IMR-90 (cell line): Measurements from ENCODE around the gene DHRS12. TPM values are rescaled to one million over a fixed set of nuclear protein-coding genes. Genes with fewer than 3 reads are reported as not detected.

ENCODE experiments used
- ATAC-seq: fragments of 200-7000 bp; cut with Tn5 transposase; 2 replicates; pipeline ENCODE4 v1.9.1; 2020; ENCODE audit warnings: low read depth, mild to moderate bottlenecking, moderate library complexity
- BruUV-seq: library from RNA; stranded (reverse); fragments of 400-500 nt; replicated peaks from 2 replicates; lab custom pipeline; 2021; lab: Mats Ljungman, UMichigan
- CTCF ChIA-PET: fragments of 300-600 bp; formaldehyde crosslinking; extraction: SDS; loops from one replicate; lab custom pipeline; 2021; ENCODE audit warnings: antibody characterized with exemption; lab: Yijun Ruan, JAX
- POLR2A ChIA-PET: fragments of 300-600 bp; sonication (Branson Sonifier 250); formaldehyde crosslinking; loops from one replicate; lab custom pipeline; 2022; ENCODE audit warnings: antibody characterized with exemption; ENCODE audit not compliant: unreplicated experiment; lab: Charles Lee
- DNase-seq: peaks from one replicate; pipeline ENCODE4 v3.0.0; 2013
- H2AFZ ChIP-seq: replicated peaks from 2 replicates; pipeline ENCODE3; 2013; ENCODE audit warnings: low read length, mild to moderate bottlenecking; ENCODE audit not compliant: poor library complexity
- H2AK5ac ChIP-seq: 2 replicates; pipeline ENCODE4 v1.6.1; 2013; ENCODE audit warnings: low read depth, low read length, inconsistent platforms
- H2AK9ac ChIP-seq: replicated peaks from 2 replicates; pipeline ENCODE3; 2013; ENCODE audit warnings: mild to moderate bottlenecking, low read depth, low read length, moderate library complexity; ENCODE audit not compliant: poor library complexity
- H2BK120ac ChIP-seq: 2 replicates; pipeline ENCODE4 v1.6.1; 2013; ENCODE audit warnings: low read depth, low read length, inconsistent platforms
- H2BK15ac ChIP-seq: 3 replicates; pipeline ENCODE4 v1.6.1; 2013; ENCODE audit warnings: low read depth, low read length, inconsistent platforms
- H2BK20ac ChIP-seq: 2 replicates; pipeline ENCODE4 v1.6.1; 2013; ENCODE audit warnings: low read depth, mild to moderate bottlenecking, inconsistent platforms, low read length, moderate library complexity
- H2BK5ac ChIP-seq: 2 replicates; pipeline ENCODE4 v1.6.1; 2013; ENCODE audit warnings: mild to moderate bottlenecking, low read depth, low read length, inconsistent platforms; ENCODE audit not compliant: poor library complexity, severe bottlenecking
- H3K14ac ChIP-seq: replicated peaks from 2 replicates; pipeline ENCODE4 v1.6.1; 2013; ENCODE audit warnings: low read depth, low read length, inconsistent platforms
- H3K18ac ChIP-seq: 2 replicates; pipeline ENCODE4 v1.6.1; 2013; ENCODE audit warnings: low read depth, low read length, control low read depth
- H3K23ac ChIP-seq: 2 replicates; pipeline ENCODE4 v1.6.1; 2013; ENCODE audit warnings: low read depth, low read length, inconsistent platforms
- H3K27ac ChIP-seq: 2 replicates; pipeline ENCODE4 v1.5.1; 2013; ENCODE audit warnings: mild to moderate bottlenecking, control low read depth, low read length; ENCODE audit not compliant: insufficient read depth
- H3K27me3 ChIP-seq: 2 replicates; pipeline ENCODE4 v1.6.1; 2013; ENCODE audit warnings: low read length; ENCODE audit not compliant: control insufficient read depth, insufficient read depth
- H3K36me3 ChIP-seq: 2 replicates; pipeline ENCODE4 v1.6.1; 2013; ENCODE audit warnings: low read length, mixed read lengths; ENCODE audit not compliant: control insufficient read depth, insufficient read depth
- H3K4ac ChIP-seq: 2 replicates; pipeline ENCODE4 v1.6.1; 2013; ENCODE audit warnings: low read depth, low read length, inconsistent platforms
- H3K4me1 ChIP-seq: 2 replicates; pipeline ENCODE4 v1.6.1; 2013; ENCODE audit warnings: low read length, mixed read lengths; ENCODE audit not compliant: control insufficient read depth, insufficient read depth
- H3K4me2 ChIP-seq: 2 replicates; pipeline ENCODE4 v1.6.1; 2013; ENCODE audit warnings: low read depth, mild to moderate bottlenecking, control low read depth, low read length, moderate library complexity
- H3K4me3 ChIP-seq: 2 replicates; pipeline ENCODE4 v1.5.1; 2013; ENCODE audit warnings: low read depth, mild to moderate bottlenecking, control low read depth, low read length, moderate library complexity; ENCODE audit not compliant: insufficient read depth
- H3K56ac ChIP-seq: 2 replicates; pipeline ENCODE4 v1.6.1; 2013; ENCODE audit warnings: low read length, inconsistent platforms; ENCODE audit not compliant: insufficient read depth; ENCODE audit errors: extremely low read depth
- H3K79me1 ChIP-seq, 2 experiments: 2 replicates each; pipeline ENCODE4 v1.6.1; 2013; ENCODE audit warnings: low read length in 2 of 2, inconsistent platforms in 1 of 2, low read depth in 1 of 2
- H3K9ac ChIP-seq: 2 replicates; pipeline ENCODE4 v1.6.1; 2013; ENCODE audit warnings: low read depth, low read length, control low read depth
- H3K9me1 ChIP-seq: 2 replicates; pipeline ENCODE4 v1.6.1; 2013; ENCODE audit warnings: low read length, inconsistent platforms; ENCODE audit not compliant: insufficient read depth
- H3K9me3 ChIP-seq: 2 replicates; pipeline ENCODE4 v1.6.1; 2013; ENCODE audit warnings: low read length; ENCODE audit not compliant: control insufficient read depth, insufficient read depth
- H4K20me1 ChIP-seq: 2 replicates; pipeline ENCODE4 v1.6.1; 2013; ENCODE audit warnings: low read length, inconsistent platforms; ENCODE audit not compliant: insufficient read depth
- H4K5ac ChIP-seq: 2 replicates; pipeline ENCODE4 v1.6.1; 2013; ENCODE audit warnings: mild to moderate bottlenecking, low read depth, low read length, control low read depth
- H4K8ac ChIP-seq, 2 experiments: 2 replicates each; pipeline ENCODE4 v1.6.1; 2013; ENCODE audit warnings: low read depth in 2 of 2, low read length in 2 of 2, control low read depth in 1 of 2, inconsistent platforms in 1 of 2
- H4K91ac ChIP-seq: 2 replicates; pipeline ENCODE4 v1.6.1; 2013; ENCODE audit warnings: low read depth, low read length, inconsistent platforms; ENCODE audit not compliant: insufficient read depth
- CEBPB ChIP-seq: IDR thresholded peaks from 2 replicates; pipeline ENCODE4 v1.6.1; 2012; ENCODE audit warnings: low read depth, low read length, improper control_type of control experiment
- CHD1 ChIP-seq: IDR thresholded peaks from 2 replicates; pipeline ENCODE4 v1.6.1; 2012; ENCODE audit warnings: low read depth, low read length, improper control_type of control experiment
- FOS ChIP-seq: fragments of 150-350 bp; IDR thresholded peaks from 2 replicates; pipeline ENCODE4 v1.6.1; 2016; ENCODE audit warnings: low read depth, low read length
- MAFK ChIP-seq: IDR thresholded peaks from 2 replicates; pipeline ENCODE4 v1.6.1; 2012; ENCODE audit warnings: low read depth, low read length, improper control_type of control experiment
- NFE2L2 ChIP-seq: fragments of 150-350 bp; IDR thresholded peaks from 2 replicates; pipeline ENCODE4 v1.6.1; 2016; ENCODE audit warnings: low read depth, mild to moderate bottlenecking, low read length
- POLR2A ChIP-seq: IDR thresholded peaks from 2 replicates; pipeline ENCODE4 v1.6.1; 2012; ENCODE audit warnings: mild to moderate bottlenecking, low read depth, low read length
- dilution Hi-C: fragments of 300-500 bp; cut with HindIII; formaldehyde crosslinking; loops from one replicate; pipeline ENCODE4 v1.14.3; 2018; ENCODE audit warnings: low sequenced_read_pairs; ENCODE audit not compliant: unreplicated experiment
- in situ Hi-C: fragments of 300-500 bp; cut with MboI; formaldehyde crosslinking; loops from 3 replicates; pipeline ENCODE4 v1.14.3; 2019; ENCODE audit warnings: low sequenced_read_pairs, inconsistent platforms, mixed read lengths
- intact Hi-C: fragments of 100-400 bp; cut with micrococcal nuclease; formaldehyde crosslinking; loops from 2 replicates; pipeline ENCODE4 v1.10.0; 2022
- polyA plus RNA-seq, 3 experiments: library from polyadenylated mRNA; depleted of rRNA; stranded (reverse); fragments of >200 nt; gene quantifications; 2 replicates each; pipeline ENCODE4 v1.2.3, GENCODE V29; 2012; ENCODE audit warnings: low replicate concordance in 1 of 3
- total RNA-seq: library from RNA; depleted of rRNA; stranded (reverse); fragments of >200 nt; gene quantifications from 2 replicates; pipeline ENCODE4 v1.2.3, GENCODE V29; 2012

The DHRS12 gene
- total and polyA plus RNA-seq, 2 of the 4 experiments (the other 2 are of a cell fraction) = 1.3 to 1.6 TPM

DNA sequence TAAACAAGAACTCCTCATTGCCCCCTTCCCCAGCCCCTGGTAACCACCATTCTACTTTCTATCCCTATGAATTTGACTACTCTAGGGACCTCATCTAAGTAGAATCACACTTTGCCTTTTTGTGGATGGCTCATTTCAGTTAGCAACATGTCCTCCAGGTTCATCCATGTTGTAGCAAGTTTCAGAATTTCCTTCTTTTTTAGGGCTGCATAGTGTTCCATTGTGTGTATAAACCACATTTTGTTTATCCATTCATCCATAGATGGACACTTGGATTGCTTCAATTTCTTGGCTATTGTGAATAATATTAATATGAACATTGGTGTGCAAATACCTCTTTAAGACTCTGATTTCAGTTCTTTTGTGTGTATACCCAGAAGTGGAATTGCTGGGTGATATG is 4.8 kb upstream of the DHRS12 start:
- no peaks in the 10 kb centered on the region for H3K9me1 ChIP-seq
- no peak overlapping the region for H2BK20ac ChIP-seq
- intact Hi-C loops (loop anchor here (10.0 kb wide), 1 partner anchor 584 kb away; the partner anchor contains the start of gene FAM124A), in situ Hi-C loops (no loop called here), dilution Hi-C loops (no loop called here)
- no peak overlapping the region for H4K8ac ChIP-seq
- H3K9me3 ChIP-seq = no peaks in the 10 kb centered on the region
- H3K4ac ChIP-seq = no peak overlapping the region
- no peak for ATAC-seq
- H4K20me1 ChIP-seq = no peaks in the 10 kb centered on the region
- no peak overlapping the region for H3K27ac ChIP-seq
- H2AFZ ChIP-seq = no peak overlapping the region
- no peak overlapping the region for H3K4me2 ChIP-seq
- no peak overlapping the region for H2BK120ac ChIP-seq
- no peak overlapping the region for H2AK5ac ChIP-seq
- no TSS peak for BruUV-seq
- H3K14ac ChIP-seq = no peak overlapping the region
- TF ChIP-seq CEBPB (no peak), MAFK (no peak), POLR2A (no peak), NFE2L2 (no peak), FOS (no peak), CHD1 (no peak)
- POLR2A ChIA-PET = no interaction called here
- H3K4me1 ChIP-seq = no peaks in the 10 kb centered on the region; the same call in 1 of the 2 replicates
- H4K91ac ChIP-seq = no peak overlapping the region
- H3K56ac ChIP-seq = no peak overlapping the region
- H3K18ac ChIP-seq = no peak overlapping the region
- H3K23ac ChIP-seq = no peak overlapping the region
- H3K9ac ChIP-seq = no peak overlapping the region
- H2BK5ac ChIP-seq = no peak overlapping the region
- H3K27me3 ChIP-seq = no peaks in the 10 kb centered on the region; the same call in 1 of the 2 replicates
- DNase-seq = no peak
- H2BK15ac ChIP-seq = no peak overlapping the region
- no peak overlapping the region for H3K4me3 ChIP-seq
- no peaks in the 10 kb centered on the region for H3K79me1 ChIP-seq
- H3K36me3 ChIP-seq = no peaks in the 10 kb centered on the region
- H4K5ac ChIP-seq = no peak overlapping the region
- H2AK9ac ChIP-seq = no peak overlapping the region
- CTCF ChIA-PET = no interaction called here
